Cardiac fibroblast (primary cell): ENCODE results near the gene PA2G4.

Experiments
- DNase-seq, 2 donors: peaks; one replicate each; pipeline versions ENCODE4 v3.0.0 to v3.0.0-alpha.2; 2010; ENCODE audit warnings: low read depth in 2 of 2
- H3K4me3 ChIP-seq, 2 donors: replicated peaks in 1 of 2; 1 replicate in 1 of 2; 2 replicates in 1 of 2; pipeline ENCODE4 v1.5.1; 2011; ENCODE audit warnings: low read depth in 2 of 2, low read length in 2 of 2, mild to moderate bottlenecking in 2 of 2, moderate library complexity in 1 of 2
- CTCF ChIP-seq: IDR thresholded peaks from one replicate; pipeline ENCODE4 v1.5.1; 2011; ENCODE audit warnings: low read depth, mild to moderate bottlenecking, low read length, inconsistent platforms

Gene PA2G4

DNA sequence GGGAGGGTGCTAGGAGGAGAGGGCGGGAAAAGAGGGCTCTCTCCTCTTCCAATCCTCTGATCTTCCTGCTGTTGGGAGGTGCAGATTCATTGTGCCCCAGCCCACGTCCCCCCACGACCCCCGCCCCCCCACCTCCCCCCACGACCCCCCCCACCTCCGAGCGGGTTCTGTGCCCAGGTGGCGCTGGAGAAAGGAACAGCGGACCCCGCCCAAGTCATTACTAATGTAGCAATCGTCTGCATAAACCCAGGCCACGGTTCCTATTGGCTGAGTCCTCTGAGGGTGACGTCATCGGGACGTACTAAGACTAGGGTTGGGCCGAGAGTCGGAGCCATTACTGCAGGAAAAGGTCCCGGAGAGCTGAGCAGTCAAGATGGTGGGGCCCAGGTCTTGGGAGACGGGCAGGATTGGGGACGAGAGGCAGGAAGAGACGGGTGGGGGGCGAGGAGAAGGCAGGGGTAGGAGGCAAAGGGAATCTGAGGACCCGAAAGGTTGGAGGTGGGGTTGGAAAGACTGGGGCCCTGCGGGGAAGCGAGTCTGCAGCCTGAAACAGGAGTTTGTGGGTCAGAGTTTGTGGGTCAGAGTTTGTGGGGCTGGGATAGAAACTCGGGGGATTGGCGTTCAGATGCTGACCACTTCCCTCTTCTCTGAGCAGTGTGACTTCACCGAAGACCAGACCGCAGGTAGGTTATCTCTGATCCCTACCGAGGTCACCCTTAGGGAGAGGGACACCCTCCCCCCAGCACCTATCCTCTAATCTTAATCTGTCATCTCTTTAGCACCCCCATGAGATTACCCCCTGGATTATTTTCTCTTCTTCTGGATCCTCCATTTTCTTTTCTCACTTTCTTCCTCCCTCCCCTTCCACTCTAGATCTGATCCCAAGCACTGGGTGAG, 53.9 kb downstream of the PA2G4 start, which contains the start of gene MYL6:
Gene MYL6 (plus strand): TSS at position 331 of the 897 bp plus-strand sequence. CDS start 43 bp downstream, at position 374.
- H3K4me3 ChIP-seq = peak within 1 kb of the TSS; percentile 93 to 98
- DNase-seq = peak; percentile 98 to 99
- TF ChIP-seq CTCF = no peak

GRCh38 chr12:56158926-56159461, 54.6 kb downstream of the PA2G4 start:
- TF ChIP-seq CTCF = no peak
- H3K4me3 ChIP-seq = peak overlapping the region; percentile 93 to 98
- DNase-seq = peak; percentile 80 to 86

GRCh38 chr12:56159482-56160192, 55.3 kb downstream of the PA2G4 start:
- TF ChIP-seq CTCF = no peak
- DNase-seq = peak in 1 of 2 donors; percentile 7
- H3K4me3 ChIP-seq = peak overlapping the region; percentile 93 to 98

DNA sequence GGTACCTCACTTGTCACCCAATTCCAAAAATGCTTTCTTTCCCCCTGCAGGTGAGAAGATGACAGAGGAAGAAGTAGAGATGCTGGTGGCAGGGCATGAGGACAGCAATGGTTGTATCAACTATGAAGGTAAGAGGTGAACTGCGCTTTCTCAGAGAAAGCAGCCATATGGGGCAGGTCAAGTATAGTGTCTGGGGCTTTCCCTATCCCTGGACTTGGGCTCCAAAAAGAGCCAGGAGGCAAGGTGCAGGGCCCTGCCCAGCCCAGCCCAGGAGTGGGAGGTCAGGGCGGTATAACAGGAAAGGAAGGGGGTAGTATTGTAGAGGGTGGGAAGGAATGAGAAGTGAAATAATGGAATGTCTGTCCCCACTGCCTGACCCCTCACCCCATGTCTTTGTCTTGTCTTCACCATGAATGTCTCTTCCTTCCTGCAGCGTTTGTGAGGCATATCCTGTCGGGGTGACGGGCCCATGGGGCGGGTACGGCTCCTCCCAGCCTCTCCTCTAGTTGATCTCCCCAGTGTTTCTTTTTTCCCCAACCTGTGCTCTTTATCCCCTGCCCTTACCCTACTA, 55.9 kb downstream of the PA2G4 start:
- peak overlapping the region; percentile 93 to 98 for H3K4me3 ChIP-seq
- peak; percentile 56 to 68 for DNase-seq
- TF ChIP-seq CTCF = no peak

- no peak for TF ChIP-seq CTCF
- DNase-seq = no peak
- H3K4me3 ChIP-seq = peak overlapping the region; percentile 93 to 98
These were observed 56.7 kb downstream of the PA2G4 start for GRCh38 chr12:56160894-56161689.
